Measurements from ENCODE around the gene PHTF2. TPM values are rescaled to one million over a fixed set of nuclear protein-coding genes. Genes with fewer than 3 reads are reported as not detected.

PHTF2 gene
- total and polyA plus RNA-seq, 4 donors, result 5.1 to 37.1 (median 8.7) TPM

DNA sequence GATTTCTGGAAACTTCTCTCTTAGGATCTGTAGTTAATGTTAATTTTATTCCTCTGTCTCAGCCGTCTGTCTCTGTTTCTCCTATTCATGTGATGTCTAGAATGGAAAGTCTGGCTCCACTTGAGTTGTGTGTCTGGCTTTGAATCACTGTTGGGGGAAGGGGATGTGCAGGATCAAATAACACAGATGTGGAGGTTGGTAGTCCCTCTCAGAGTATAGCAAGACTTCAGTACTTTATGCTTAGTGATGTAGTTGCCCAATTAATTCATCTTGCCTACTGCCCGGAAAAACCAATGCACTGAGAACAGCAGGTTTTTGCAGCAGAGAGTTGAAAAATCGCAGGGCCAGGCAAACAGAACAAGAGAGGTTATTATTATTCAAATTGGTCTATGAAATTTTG, 79.2 kb downstream of the PHTF2 start:
- Histone ChIP-seq H3K9me3 (ENCODE audit: control insufficient read depth in 4 of 4, insufficient read depth in 3 of 4, low read length in 3 of 4) (no peaks in the 10 kb centered on the region), H3K27me3 (ENCODE audit: control insufficient read depth in 3 of 3, insufficient read depth in 3 of 3, low read length in 2 of 3) (no peaks in the 10 kb centered on the region), H3K4me1 (ENCODE audit: control insufficient read depth in 5 of 5, insufficient read depth in 5 of 5, low read length in 5 of 5) (peaks cover 0 to 2% (median 0%) of the 10 kb centered on the region in 5 donors), H3K4me3 (no peak overlapping the region), H3K36me3 (ENCODE audit: control insufficient read depth in 4 of 4, insufficient read depth in 4 of 4, low read length in 4 of 4) (no peaks in the 10 kb centered on the region), H3K27ac (ENCODE audit: low read depth in 1 of 2, low read length in 1 of 2) (no peak overlapping the region), H3K9ac (ENCODE audit: insufficient read depth in 1 of 2, low read length in 2 of 2) (no peak overlapping the region)
- ATAC-seq (ENCODE audit: insufficient read depth, low FRiP score) (no peak), DNase-seq (no peak)
- 98 to 99% methylated on average over 3 of the region's 3 CpGs for WGBS, 2 donors
- TF ChIP-seq, protein P1, sequence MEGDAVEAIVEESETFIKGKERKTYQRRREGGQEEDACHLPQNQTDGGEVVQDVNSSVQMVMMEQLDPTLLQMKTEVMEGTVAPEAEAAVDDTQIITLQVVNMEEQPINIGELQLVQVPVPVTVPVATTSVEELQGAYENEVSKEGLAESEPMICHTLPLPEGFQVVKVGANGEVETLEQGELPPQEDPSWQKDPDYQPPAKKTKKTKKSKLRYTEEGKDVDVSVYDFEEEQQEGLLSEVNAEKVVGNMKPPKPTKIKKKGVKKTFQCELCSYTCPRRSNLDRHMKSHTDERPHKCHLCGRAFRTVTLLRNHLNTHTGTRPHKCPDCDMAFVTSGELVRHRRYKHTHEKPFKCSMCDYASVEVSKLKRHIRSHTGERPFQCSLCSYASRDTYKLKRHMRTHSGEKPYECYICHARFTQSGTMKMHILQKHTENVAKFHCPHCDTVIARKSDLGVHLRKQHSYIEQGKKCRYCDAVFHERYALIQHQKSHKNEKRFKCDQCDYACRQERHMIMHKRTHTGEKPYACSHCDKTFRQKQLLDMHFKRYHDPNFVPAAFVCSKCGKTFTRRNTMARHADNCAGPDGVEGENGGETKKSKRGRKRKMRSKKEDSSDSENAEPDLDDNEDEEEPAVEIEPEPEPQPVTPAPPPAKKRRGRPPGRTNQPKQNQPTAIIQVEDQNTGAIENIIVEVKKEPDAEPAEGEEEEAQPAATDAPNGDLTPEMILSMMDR (IDR thresholded peaks at IDR 0.05; ENCODE audit: control extremely low read depth, extremely low read depth), result no peak

- Histone ChIP-seq H3K4me1 (ENCODE audit: control insufficient read depth in 5 of 5, insufficient read depth in 5 of 5, low read length in 5 of 5) (peaks cover 0 to 2% (median 0%) of the 10 kb centered on the region in 5 donors), H3K9me3 (ENCODE audit: control insufficient read depth in 4 of 4, insufficient read depth in 3 of 4, low read length in 3 of 4) (no peaks in the 10 kb centered on the region), H3K9ac (ENCODE audit: insufficient read depth in 1 of 2, low read length in 2 of 2) (no peak overlapping the region), H3K27ac (ENCODE audit: low read depth in 1 of 2, low read length in 1 of 2) (no peak overlapping the region), H3K27me3 (ENCODE audit: control insufficient read depth in 3 of 3, insufficient read depth in 3 of 3, low read length in 2 of 3) (no peaks in the 10 kb centered on the region), H3K4me3 (no peak overlapping the region), H3K36me3 (ENCODE audit: control insufficient read depth in 4 of 4, insufficient read depth in 4 of 4, low read length in 4 of 4) (no peaks in the 10 kb centered on the region)
- DNase-seq (no peak), ATAC-seq (ENCODE audit: insufficient read depth, low FRiP score) (no peak)
- WGBS, 2 donors, result 95 to 96% methylated on average over 1 of the region's 1 CpG
- TF ChIP-seq, protein P1 (IDR thresholded peaks at IDR 0.05; ENCODE audit: control extremely low read depth, extremely low read depth), result no peak
Observed at GRCh38 chr7:77878500-77878899, 79.9 kb downstream of the PHTF2 start.

DNA sequence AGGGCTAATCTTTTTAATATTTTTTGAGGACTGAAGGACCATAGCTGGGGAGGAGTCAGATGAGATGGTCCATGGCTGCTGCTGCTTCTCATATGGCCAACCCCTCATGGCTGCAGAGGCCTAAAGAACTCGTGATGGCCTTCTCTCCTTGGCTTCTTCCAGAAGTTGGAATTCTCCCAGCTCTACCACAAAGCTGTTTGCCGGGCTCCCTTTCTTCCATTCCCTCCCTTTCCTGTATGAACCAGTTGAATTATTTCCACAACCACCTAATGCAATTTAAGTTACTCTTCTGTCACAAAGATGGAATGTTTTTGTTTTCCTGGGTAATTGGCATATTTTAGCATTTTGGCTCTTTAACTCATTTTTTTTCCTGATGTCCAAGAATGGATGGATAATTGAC, 80.7 kb downstream of the PHTF2 start:
- WGBS, 2 donors, result 78 to 81% methylated on average over 2 of the region's 2 CpGs
- no peak for DNase-seq
- Histone ChIP-seq H3K4me3 (no peak overlapping the region), H3K9ac (ENCODE audit: insufficient read depth in 1 of 2, low read length in 2 of 2) (no peak overlapping the region), H3K27me3 (ENCODE audit: control insufficient read depth in 3 of 3, insufficient read depth in 3 of 3, low read length in 2 of 3) (no peaks in the 10 kb centered on the region), H3K4me1 (ENCODE audit: control insufficient read depth in 5 of 5, insufficient read depth in 5 of 5, low read length in 5 of 5) (peaks cover 0 to 2% (median 0%) of the 10 kb centered on the region in 5 donors), H3K27ac (ENCODE audit: low read depth in 1 of 2, low read length in 1 of 2) (no peak overlapping the region), H3K9me3 (ENCODE audit: control insufficient read depth in 4 of 4, insufficient read depth in 3 of 4, low read length in 3 of 4) (no peaks in the 10 kb centered on the region), H3K36me3 (ENCODE audit: control insufficient read depth in 4 of 4, insufficient read depth in 4 of 4, low read length in 4 of 4) (no peaks in the 10 kb centered on the region)
- TF ChIP-seq, protein P1 (IDR thresholded peaks at IDR 0.05; ENCODE audit: control extremely low read depth, extremely low read depth), result no peak
- no peak for ATAC-seq (ENCODE audit: insufficient read depth, low FRiP score)

DNA sequence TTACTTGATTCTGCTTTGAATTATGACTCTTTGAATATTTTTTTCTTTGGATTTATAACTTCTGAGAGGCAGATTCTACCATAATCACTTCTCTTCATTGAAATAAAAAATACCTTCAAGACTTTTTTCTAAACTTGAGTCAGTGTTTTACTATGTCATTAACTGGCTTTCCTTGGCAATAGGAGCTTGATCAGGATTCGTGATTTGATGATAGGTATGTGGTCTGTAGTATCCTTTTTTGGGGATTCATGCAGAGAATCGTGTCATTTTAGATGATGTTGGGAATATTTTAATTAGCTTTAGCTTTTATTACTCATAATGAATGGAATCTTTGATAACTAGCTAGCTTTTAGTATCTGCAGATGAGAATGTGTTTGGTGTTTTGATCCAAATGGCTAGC, 83.3 kb downstream of the PHTF2 start:
- WGBS, 2 donors, result 98 to 99% methylated on average over 2 of the region's 2 CpGs

More for the DNA sequence above, 83.3 kb downstream of the PHTF2 start:
- peaks cover 0 to 2% (median 0%) of the 10 kb centered on the region in 5 donors for H3K4me1 ChIP-seq (ENCODE audit: control insufficient read depth in 5 of 5, insufficient read depth in 5 of 5, low read length in 5 of 5)
- no peaks in the 10 kb centered on the region for H3K27me3 ChIP-seq (ENCODE audit: control insufficient read depth in 3 of 3, insufficient read depth in 3 of 3, low read length in 2 of 3)
- TF ChIP-seq, protein P1 (IDR thresholded peaks at IDR 0.05; ENCODE audit: control extremely low read depth, extremely low read depth), result no peak
- DNase-seq (no peak), ATAC-seq (ENCODE audit: insufficient read depth, low FRiP score) (no peak)
- no peak overlapping the region for H3K27ac ChIP-seq (ENCODE audit: low read depth in 1 of 2, low read length in 1 of 2)
- H3K4me3 ChIP-seq, result no peak overlapping the region
- H3K36me3 ChIP-seq (ENCODE audit: control insufficient read depth in 4 of 4, insufficient read depth in 4 of 4, low read length in 4 of 4), result no peaks in the 10 kb centered on the region
- H3K9me3 ChIP-seq (ENCODE audit: control insufficient read depth in 4 of 4, insufficient read depth in 3 of 4, low read length in 3 of 4), result no peaks in the 10 kb centered on the region
- no peak overlapping the region for H3K9ac ChIP-seq (ENCODE audit: insufficient read depth in 1 of 2, low read length in 2 of 2)

Data from lung (tissue), 12 donors.